T-helper 1 cell treated with Interleukin-12 subunit alpha and Interleukin-12 subunit beta and Interleukin-4 antibody, amounts not matched to agents 30 μg/mL and 1 μg/mL, for 36 hours (primary cell): ENCODE measurements around the gene HIPK2.

Source experiments
- H3K27ac Mint-ChIP-seq: one replicate; pipeline ENCODE4 v1.8.0; 2021; ENCODE audit warnings: mild to moderate bottlenecking, mixed read lengths
- H3K27me3 Mint-ChIP-seq: one replicate; pipeline ENCODE4 v1.8.0; 2021; ENCODE audit warnings: low read depth, mixed read lengths
- H3K36me3 Mint-ChIP-seq: one replicate; pipeline ENCODE4 v1.8.0; 2021; ENCODE audit warnings: low read depth, mixed read lengths
- H3K4me1 Mint-ChIP-seq: one replicate; pipeline ENCODE4 v1.8.0; 2021; ENCODE audit warnings: low read depth, mixed read lengths
- H3K4me3 Mint-ChIP-seq: one replicate; pipeline ENCODE4 v1.8.0; 2021; ENCODE audit warnings: mild to moderate bottlenecking, moderate library complexity, mixed read lengths
- H3K9me3 Mint-ChIP-seq: one replicate; pipeline ENCODE4 v1.8.0; 2021; ENCODE audit warnings: mixed read lengths

The HIPK2 gene

GRCh38 chr7:139804571-139804970 lies 26.8 kb upstream of the HIPK2 start:
- no peak overlapping the region for H3K4me3 Mint-ChIP-seq
- no peaks in the 10 kb centered on the region for H3K4me1 Mint-ChIP-seq
- H3K9me3 Mint-ChIP-seq: peaks cover 25% of the 10 kb centered on the region
- H3K27ac Mint-ChIP-seq: no peak overlapping the region
- H3K27me3 Mint-ChIP-seq: peaks cover 8% of the 10 kb centered on the region
- H3K36me3 Mint-ChIP-seq: no peaks in the 10 kb centered on the region

DNA sequence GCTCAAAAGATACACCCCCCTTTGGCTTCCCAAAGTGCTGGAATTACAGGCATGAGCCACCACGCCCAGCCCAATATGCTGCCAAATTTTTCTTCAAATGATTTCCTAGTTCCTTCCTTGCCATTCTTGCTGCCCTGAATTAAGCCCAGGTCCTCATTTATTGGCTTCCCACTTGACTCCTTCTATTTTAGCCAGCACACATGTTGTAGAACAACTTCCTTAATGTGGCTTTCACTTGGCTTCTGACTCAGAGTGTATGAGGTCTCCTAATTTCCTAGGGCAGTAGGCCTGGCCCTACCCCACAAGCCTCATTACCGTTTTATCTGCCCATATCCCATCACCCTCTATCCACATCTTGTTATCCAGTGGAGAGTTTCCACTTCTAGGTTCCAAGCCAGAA lies 21.8 kb upstream of the HIPK2 start:
- no peak overlapping the region for H3K4me3 Mint-ChIP-seq
- peaks cover 3% of the 10 kb centered on the region for H3K36me3 Mint-ChIP-seq
- H3K9me3 Mint-ChIP-seq: peaks cover 18% of the 10 kb centered on the region
- H3K4me1 Mint-ChIP-seq: peaks cover 5% of the 10 kb centered on the region
- H3K27me3 Mint-ChIP-seq: peaks cover 7% of the 10 kb centered on the region
- H3K27ac Mint-ChIP-seq: no peak overlapping the region

GRCh38 chr7:139798892-139799291 lies 21.1 kb upstream of the HIPK2 start:
- Mint-ChIP-seq H3K9me3 (peaks cover 14% of the 10 kb centered on the region), H3K27me3 (peaks cover 7% of the 10 kb centered on the region), H3K27ac (no peak overlapping the region), H3K4me1 (peaks cover 5% of the 10 kb centered on the region), H3K36me3 (peaks cover 3% of the 10 kb centered on the region), H3K4me3 (no peak overlapping the region)

DNA sequence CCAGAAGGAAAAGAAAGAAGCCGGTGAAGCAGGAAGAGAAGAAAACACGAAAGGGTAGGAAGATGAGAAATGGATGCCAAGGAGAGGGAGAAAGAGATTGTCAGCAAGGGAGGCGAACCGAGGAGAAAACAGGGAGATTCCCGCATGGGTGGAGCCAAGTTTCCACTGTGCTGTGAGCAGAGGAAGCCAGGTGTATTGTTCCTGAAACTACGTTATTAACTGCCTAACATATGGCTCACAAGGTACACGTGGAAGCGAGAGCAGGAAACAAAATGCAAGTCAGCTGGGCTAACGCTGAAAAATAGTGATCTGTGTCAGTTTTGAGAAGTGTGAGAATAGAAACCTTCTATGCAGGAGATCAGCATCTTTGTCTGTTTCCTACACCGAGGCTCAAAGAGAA lies 20.4 kb upstream of the HIPK2 start:
- H3K27ac Mint-ChIP-seq: no peak overlapping the region
- H3K9me3 Mint-ChIP-seq: peaks cover 13% of the 10 kb centered on the region
- H3K27me3 Mint-ChIP-seq: peaks cover 7% of the 10 kb centered on the region
- H3K36me3 Mint-ChIP-seq: peaks cover 3% of the 10 kb centered on the region
- H3K4me1 Mint-ChIP-seq: peaks cover 5% of the 10 kb centered on the region
- no peak overlapping the region for H3K4me3 Mint-ChIP-seq

- Mint-ChIP-seq H3K36me3 (peaks cover 3% of the 10 kb centered on the region), H3K9me3 (peaks cover 7% of the 10 kb centered on the region), H3K4me1 (peaks cover 5% of the 10 kb centered on the region), H3K4me3 (no peak overlapping the region), H3K27me3 (peaks cover 4% of the 10 kb centered on the region), H3K27ac (no peak overlapping the region)
Observed at GRCh38 chr7:139797607-139798006, 19.8 kb upstream of the HIPK2 start.

- peaks cover 4% of the 10 kb centered on the region for H3K9me3 Mint-ChIP-seq
- H3K4me3 Mint-ChIP-seq: no peak overlapping the region
- H3K36me3 Mint-ChIP-seq: peaks cover 3% of the 10 kb centered on the region
- no peaks in the 10 kb centered on the region for H3K4me1 Mint-ChIP-seq
- H3K27me3 Mint-ChIP-seq: peaks cover 3% of the 10 kb centered on the region
- H3K27ac Mint-ChIP-seq: no peak overlapping the region
Observed at GRCh38 chr7:139791316-139791715, 13.5 kb upstream of the HIPK2 start.

DNA sequence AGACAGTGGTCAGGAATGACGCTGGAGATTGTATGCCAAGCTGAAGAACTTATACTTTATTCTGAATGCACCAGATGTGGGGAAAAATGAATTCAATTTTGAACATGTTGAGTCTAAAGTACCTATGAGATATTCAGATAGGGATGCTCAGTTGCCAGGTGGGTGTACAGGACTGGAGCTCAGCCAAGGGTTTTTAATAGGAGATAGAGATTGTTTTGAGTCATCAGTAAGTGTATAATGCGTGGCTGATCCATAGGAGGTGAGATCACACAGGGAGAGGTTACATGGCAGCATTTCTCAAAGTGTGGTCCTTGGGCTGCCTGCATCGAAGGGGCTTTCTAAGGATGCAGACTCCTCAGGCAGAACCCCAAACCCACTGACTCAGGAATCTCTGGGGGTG lies 6.8 kb upstream of the HIPK2 start:
- Mint-ChIP-seq H3K4me1 (no peaks in the 10 kb centered on the region), H3K4me3 (no peak overlapping the region), H3K27ac (no peak overlapping the region), H3K9me3 (no peaks in the 10 kb centered on the region), H3K36me3 (peaks cover 2% of the 10 kb centered on the region), H3K27me3 (peaks cover 16% of the 10 kb centered on the region)

DNA sequence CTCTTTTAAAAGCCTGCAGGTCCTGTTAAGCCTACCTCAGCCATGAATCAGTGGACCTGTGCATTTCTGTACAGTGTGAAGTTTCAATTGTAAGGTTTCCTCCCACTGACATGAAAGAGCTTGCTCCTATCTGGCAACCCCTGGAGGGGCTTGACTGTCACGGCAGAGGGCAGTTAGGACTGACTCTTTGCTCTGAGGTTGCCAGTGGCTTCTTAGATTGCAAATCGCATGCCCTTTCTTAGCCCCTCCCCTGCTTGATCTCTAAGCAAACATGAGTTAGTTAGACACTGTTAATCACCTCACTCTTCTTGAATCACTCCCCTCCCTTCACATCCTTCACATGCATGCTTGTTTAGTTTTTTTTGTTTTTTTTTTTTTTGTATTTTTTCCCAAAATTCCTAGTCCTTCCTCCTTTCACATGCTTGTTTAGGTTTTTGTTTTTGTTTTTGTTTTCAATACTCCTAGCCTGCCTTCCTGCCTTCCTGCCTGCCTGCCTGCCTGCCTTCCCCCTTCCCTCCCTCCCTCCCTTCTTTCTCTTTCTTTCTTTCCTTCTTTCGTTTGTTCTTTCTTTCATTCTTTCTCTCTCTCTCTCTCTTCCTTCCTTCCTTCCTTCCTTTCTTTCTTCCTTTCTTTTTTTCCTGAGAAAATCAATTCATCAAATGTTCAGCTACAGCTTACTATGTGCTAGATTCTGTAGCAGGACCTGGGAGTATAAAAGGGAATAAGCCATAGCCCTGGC lies 6.0 kb upstream of the HIPK2 start:
- Mint-ChIP-seq H3K27ac (no peak overlapping the region), H3K4me1 (peaks cover 5% of the 10 kb centered on the region), H3K9me3 (no peaks in the 10 kb centered on the region), H3K4me3 (no peak overlapping the region), H3K27me3 (peaks cover 23% of the 10 kb centered on the region), H3K36me3 (peaks cover 2% of the 10 kb centered on the region)

GRCh38 chr7:139782932-139783331 lies 5.1 kb upstream of the HIPK2 start:
- Mint-ChIP-seq H3K27ac (no peak overlapping the region), H3K4me3 (no peak overlapping the region), H3K9me3 (no peaks in the 10 kb centered on the region), H3K36me3 (peaks cover 2% of the 10 kb centered on the region), H3K27me3 (peaks cover 26% of the 10 kb centered on the region), H3K4me1 (peaks cover 9% of the 10 kb centered on the region)

- peaks cover 6% of the 10 kb centered on the region for H3K36me3 Mint-ChIP-seq
- peaks cover 42% of the 10 kb centered on the region for H3K4me1 Mint-ChIP-seq
Observed at GRCh38 chr7:139777133-139777891, 486 bp downstream of the HIPK2 start.

GRCh38 chr7:139776486-139777132 lies 1.2 kb downstream of the HIPK2 start:
- peak overlapping the region; percentile 99 for H3K4me3 Mint-ChIP-seq
- peak overlapping the region; percentile 97 for H3K27ac Mint-ChIP-seq
- H3K36me3 Mint-ChIP-seq: peaks cover 9% of the 10 kb centered on the region
- no peaks in the 10 kb centered on the region for H3K9me3 Mint-ChIP-seq
- peaks cover 45% of the 10 kb centered on the region for H3K4me1 Mint-ChIP-seq
- H3K27me3 Mint-ChIP-seq: peaks cover 23% of the 10 kb centered on the region

More at GRCh38 chr7:139777133-139777891, 486 bp downstream of the HIPK2 start:
- Mint-ChIP-seq H3K27me3 (peaks cover 26% of the 10 kb centered on the region), H3K4me3 (peak overlapping the region; percentile 99), H3K9me3 (no peaks in the 10 kb centered on the region), H3K27ac (peak overlapping the region; percentile 97)

DNA sequence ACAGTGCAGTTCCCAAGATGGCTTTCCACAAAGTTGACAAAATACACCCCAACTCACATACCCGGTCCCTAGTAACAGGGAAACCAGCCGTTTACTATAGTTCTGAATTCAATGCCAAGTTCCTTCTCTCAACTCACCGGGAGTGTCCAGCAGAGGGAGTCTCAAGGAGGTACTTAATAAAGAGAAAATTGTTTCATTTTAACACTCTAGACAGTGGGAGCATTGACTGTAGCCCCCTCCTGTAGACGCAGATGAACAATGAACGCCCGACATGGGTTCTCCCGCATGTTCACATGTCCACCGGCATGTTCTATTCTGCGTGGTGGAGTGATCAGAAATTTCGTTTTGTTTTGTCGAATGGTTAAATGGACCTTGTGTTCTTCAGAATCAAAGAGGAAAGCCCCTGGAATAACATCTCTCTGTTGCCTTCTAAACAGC lies 1.9 kb downstream of the HIPK2 start:
- Mint-ChIP-seq H3K27me3 (peaks cover 19% of the 10 kb centered on the region), H3K4me1 (peaks cover 53% of the 10 kb centered on the region)

DNA sequence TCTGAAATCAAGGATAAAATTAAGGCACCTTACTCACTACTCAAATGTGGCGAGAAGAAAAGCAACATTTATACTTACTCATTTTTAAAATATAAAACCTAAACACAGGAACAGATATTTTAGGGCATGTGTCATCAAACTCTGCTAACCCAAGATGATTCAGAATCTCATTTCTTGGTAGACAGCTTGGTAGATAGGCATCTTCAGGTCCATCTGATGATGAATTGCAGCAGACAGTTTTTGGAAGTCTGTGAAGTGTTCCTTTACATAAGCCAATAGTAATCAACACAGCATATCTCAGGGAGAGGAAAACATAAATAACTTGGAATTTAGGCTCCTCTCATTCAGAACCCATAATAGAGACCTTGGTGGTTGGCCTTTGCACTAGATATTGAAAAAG lies 3.4 kb downstream of the HIPK2 start:
- Mint-ChIP-seq H3K9me3 (no peaks in the 10 kb centered on the region), H3K27me3 (peaks cover 8% of the 10 kb centered on the region), H3K4me1 (peaks cover 57% of the 10 kb centered on the region), H3K27ac (peak overlapping the region; percentile 8), H3K36me3 (peaks cover 14% of the 10 kb centered on the region), H3K4me3 (no peak overlapping the region)

More for the DNA sequence above, 1.9 kb downstream of the HIPK2 start:
- Mint-ChIP-seq H3K4me3 (peak overlapping the region; percentile 99), H3K9me3 (no peaks in the 10 kb centered on the region), H3K36me3 (peaks cover 14% of the 10 kb centered on the region), H3K27ac (peak overlapping the region; percentile 49)

DNA sequence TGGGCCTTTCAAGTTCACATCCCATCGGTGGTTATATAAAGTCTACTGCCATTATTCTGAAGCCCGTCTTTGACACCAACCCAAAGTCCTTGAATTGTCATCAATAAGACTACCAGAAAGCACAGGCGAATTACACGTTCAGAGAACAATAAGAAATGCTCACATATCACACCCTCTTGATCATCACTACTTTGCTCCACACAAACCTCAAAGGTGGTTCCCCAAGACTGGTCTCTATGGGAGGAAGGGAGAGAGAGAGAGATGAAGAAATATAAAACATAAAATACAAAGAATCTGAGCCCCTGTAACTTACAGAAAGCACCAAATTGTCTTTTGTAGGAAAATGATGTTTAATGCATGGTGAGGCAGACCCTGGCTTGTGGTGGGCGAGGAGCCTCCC lies 4.4 kb downstream of the HIPK2 start:
- no peaks in the 10 kb centered on the region for H3K27me3 Mint-ChIP-seq
- peaks cover 60% of the 10 kb centered on the region for H3K4me1 Mint-ChIP-seq
- peaks cover 16% of the 10 kb centered on the region for H3K36me3 Mint-ChIP-seq
- peak overlapping the region; percentile 25 for H3K4me3 Mint-ChIP-seq
- H3K27ac Mint-ChIP-seq: peak overlapping the region; percentile 57
- no peaks in the 10 kb centered on the region for H3K9me3 Mint-ChIP-seq
